GM21825 (cell line): ENCODE measurements around the gene FGF1.
A peak's percentile ranks its signal among the peaks of the same experiment; 100 is the strongest.
"Not testable (repeated sequence)": the region's sequence is repeated elsewhere in the genome, so short reads cannot be mapped to it uniquely, and the experiment has no call there.

Experiments used
- ATAC-seq: cut with Tn5 transposase; IDR thresholded peaks from one replicate; pipeline ENCODE4 v1.9.1; 2021; ENCODE audit warnings: mild to moderate bottlenecking, moderate library complexity; ENCODE audit not compliant: unreplicated experiment

FGF1 gene

DNA sequence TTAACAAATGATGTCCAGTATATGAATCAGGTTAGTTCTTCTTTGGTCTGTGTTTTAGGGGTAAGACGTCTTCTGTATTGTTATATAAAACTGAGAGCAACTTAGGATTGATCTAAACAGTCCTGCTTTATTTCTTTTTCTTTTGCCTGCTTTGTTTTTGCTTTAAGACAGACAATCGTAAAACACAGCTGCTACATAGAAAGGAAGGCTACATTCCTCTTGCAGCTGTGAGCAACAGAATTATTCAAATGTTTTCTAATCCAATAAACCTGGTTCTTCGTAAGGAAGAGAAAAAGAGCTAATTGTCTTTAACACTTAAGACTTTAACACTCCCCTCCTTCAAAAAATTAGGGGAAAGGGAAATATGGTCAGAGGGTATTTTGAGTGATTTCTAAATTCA lies 14.6 kb downstream of the FGF1 start:
- ATAC-seq = no peak

DNA sequence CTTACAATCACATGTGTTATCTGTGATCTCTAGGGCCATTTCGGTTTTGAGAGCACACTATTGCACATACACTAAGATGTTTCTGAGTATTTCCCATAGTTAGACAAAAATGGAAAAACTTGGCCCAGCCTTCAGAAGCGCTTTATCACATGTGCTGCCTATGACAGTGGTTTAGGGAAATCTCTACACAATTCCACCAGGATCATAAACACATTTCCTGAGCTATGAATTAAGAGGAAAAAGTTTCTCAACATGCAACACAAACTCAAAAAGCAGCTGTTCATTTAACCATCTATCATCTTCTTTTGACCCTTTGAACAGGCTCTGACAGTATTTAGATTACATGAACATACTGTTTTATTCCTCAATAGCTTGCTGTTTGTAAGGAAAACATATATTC lies 15.1 kb downstream of the FGF1 start:
- ATAC-seq = no peak

DNA sequence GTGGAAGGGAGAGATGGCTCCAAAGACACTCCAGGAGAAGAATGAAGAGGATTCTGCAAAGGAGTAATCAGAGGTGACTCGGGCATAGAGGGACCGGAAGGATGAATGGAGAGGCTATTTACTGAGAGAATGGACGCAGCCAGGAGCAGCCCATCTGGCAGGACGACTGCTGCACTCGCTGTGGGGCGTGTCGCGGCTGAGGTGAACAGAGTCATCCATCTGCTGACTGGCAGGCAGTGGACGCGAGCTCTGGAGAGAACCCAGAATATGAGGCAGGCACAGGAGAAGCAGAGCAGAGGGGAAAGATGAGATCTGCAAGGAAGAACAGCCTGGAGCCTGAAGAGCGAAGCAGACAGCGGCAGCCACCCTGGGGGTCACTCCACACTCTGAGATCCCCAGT lies 16.4 kb downstream of the FGF1 start:
- no peak for ATAC-seq

DNA sequence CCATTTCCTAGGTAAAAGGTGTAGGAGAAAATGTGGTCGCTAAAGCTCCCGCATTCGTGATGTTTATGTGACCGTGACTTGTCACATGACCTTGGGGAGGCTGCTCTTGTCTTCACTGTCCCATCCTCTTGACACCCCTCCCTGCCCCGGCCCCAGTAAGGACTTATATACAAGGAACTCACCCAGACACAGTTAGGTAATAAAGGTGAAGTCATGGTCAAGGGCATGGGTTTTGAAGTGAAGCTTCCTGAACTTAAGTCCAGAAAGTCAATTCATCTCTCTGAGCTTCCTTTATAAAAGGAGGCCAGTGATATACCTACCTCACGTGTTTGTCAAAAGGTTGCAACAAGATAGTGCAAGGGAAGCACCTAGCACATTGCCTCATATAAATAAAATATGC lies 17.6 kb downstream of the FGF1 start:
- ATAC-seq = no peak

DNA sequence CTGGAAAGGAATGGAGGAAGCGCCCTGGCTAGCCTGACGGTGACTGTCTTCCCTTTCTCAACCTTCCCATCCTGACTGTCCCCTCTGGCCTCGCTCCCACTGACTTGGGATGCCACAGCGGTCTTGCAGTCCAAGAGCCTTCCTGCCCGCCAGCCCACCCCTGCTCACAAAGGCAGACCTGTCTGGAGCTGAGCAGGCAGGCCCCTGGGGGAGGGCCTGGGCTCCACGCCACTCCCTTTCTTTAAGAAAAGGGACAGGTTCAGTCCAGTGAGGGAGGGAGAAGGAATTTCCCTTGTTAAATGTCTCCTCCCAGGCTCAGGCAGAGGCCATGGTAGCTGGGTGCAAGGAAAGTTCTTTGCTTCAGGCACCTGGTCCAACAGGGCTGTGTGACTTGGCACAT lies 18.1 kb downstream of the FGF1 start:
- ATAC-seq = no peak

DNA sequence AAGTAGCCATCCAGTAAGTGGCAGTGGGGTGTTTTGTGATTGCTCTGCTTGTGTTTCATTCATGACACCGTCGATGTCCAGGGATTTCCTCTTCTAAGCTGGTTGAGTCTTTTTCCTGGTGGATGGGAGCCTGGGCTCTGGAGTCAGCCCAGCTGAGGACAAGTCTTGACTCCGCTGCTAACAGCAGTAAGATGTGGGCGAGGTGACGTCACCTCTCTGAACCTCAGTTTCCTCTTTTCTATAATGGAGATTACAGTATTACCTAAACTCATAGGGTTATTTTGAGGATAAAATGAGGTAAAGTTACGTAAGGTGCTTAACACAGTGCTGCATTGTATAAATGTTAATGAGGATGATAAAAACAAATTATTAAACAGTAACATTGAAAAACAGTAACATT lies 21.3 kb downstream of the FGF1 start:
- no peak for ATAC-seq

DNA sequence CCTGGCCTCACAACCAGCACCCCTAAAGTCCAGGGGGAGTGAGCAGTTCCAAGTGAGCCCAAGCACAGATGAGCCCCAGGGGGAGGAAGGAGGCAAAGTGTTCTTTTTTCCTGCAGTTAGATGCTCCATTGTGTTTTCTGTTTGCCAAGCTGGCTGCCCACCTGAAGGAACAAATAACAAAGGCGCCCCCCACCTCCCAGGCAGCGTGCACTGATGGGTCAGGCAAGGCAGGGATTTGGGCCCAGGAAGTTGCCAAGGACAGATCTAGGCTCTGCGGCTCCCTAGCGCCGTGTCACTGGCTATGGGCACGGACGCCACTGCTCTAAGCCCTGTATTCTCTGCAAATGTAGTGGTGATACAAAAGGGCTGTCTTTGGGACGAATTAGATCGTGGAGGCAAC lies 21.8 kb downstream of the FGF1 start:
- no peak for ATAC-seq

DNA sequence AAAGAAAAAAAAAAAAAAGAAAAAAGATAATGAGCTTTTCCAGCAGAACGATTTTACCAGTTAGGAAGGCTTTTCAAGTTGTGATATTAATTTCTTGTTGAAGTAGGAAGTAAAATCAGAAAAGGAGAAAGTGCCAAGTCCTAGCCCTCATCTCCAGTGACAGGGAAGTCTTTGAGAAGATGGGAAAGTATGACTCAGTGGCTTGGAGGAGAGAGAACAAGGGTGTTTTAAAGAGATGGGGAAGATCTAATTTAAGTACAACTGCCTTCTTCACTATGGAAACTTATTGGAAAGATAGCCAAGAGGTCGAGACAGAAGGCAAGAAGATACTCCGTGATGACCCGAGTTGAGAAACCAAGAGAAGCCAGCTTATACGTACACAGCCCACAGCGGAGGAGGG lies 22.6 kb downstream of the FGF1 start:
- ATAC-seq = no peak

DNA sequence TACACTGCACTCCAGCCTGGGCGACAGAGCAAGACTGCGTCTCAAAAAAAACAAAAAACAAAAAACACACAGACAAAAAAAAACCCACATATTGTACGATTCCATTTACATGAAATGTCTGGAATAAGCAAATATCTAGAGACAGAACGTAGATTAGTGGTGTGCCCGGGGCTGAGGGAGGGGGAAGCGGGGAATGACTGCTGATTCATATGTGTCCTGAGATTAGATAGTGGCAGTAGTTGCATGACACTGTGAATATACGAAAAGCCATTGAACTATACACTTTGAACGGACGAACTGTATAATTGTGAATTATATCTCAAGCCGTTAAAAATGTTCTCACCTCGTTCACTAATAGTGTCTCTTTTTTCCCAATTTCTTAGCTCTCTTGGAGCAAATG lies 23.9 kb downstream of the FGF1 start:
- ATAC-seq = no peak

DNA sequence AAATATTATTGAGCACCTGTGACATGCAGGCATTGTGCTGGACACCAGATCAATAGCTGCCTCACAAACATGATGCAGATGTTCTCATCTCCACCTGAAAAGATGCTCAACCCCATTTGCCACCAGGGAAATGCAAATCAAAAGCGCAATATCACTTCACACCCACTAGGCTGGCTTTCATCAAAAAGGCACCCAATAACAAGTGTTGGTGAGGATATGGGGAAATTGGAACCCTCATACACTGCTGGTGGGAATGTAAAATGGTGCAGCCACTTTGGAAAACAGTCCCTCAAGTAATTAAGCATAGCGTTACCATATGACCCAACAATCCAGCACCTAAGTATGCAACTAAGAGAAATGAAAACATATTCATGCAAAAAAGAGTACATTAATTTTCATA lies 24.7 kb downstream of the FGF1 start:
- no peak for ATAC-seq

DNA sequence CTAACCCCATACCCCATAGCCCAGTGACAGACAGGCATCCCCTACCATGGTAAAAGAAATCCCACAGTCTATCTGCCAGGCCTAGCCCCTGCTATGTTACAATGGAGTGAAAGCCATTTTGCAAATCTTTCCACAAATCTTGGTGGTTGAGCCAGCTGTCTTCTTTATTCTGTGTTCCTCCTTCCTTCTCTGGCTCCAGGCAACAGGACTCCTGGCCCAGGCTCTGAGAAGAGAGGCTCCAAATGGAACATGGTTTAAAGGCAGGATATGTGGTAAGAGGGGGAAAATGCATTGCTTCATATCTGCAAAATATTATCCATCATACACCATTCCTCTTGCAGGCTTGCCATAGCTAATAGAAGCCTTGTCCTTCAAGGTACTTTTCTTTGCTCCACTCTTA lies 25.2 kb downstream of the FGF1 start:
- ATAC-seq = no peak

DNA sequence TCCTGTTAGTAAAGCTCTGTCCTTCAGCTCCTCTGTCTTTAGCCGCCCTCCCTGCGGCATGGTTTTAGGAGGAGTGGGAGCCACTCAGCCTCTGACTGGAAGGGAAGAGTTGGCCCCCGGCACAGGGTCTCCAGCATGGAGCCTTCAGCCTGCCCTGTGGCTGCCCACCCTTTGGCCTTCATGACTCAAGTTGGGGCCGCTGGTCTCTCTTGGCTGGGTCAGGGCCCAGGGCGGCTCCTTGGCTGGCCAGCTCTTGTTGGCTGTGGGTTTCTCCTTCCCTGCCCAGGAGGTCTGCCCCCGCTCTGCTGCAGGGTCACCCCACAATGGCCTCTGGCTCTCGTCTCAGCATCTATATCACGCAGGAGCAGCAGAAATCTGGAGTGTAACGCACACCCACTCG lies 25.7 kb downstream of the FGF1 start:
- no peak for ATAC-seq

DNA sequence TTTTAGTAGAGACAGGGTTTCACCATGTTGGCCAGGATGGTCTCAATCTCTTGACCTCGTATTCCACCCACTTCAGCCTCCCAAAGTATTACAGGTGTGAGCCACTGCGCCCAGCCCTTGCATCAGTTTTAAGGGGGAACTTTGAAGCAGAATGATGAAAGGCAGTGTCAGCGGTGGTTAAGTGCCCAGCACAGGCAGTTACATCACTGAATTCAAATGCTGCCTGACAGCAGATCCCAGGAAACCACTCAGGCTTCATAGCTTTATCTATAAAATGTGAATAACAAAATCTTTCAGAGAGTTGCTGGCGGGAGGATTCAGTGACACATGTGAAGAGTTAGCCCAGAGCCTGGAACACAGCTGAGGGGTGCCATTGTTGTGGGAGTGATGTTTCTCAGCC lies 26.5 kb downstream of the FGF1 start:
- no peak for ATAC-seq

DNA sequence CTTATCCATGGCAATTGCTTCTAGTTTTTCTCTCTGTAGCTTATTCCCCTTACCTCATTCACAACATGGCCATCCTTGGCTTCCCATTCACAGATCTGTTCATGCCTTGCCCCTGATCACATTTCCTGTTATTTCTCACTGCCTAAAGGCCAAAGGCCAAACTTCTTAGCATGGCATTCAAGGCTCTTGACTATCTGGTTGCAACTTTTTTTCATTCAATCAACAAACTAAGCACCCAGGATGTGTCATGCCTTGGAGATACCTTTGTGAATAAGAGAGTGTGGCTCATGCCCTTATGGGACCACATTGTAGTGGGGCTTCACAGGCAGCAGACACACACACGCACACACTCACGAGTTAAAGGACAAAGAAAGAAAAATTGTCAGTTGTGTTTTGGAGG lies 27.6 kb downstream of the FGF1 start:
- ATAC-seq = no peak

DNA sequence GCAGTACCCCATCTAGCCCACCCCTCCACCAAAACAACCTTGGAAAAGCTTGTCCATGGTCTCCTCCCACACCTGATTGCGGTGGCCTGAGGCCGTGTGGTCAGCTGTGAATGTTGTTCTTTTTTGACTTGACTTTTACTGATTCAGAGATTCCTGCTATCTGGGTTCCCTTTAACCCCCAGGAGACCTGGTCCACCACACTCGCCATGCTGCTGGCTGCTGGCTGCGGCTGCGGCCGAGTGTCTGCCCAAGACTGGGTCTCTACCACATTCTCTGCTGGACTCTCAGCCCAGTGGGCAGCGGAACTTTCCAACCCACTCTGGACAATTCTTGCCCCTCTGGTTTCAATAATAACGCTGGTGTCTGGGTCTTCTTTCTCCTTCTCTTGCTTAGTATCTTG lies 28.4 kb downstream of the FGF1 start:
- ATAC-seq = no peak

DNA sequence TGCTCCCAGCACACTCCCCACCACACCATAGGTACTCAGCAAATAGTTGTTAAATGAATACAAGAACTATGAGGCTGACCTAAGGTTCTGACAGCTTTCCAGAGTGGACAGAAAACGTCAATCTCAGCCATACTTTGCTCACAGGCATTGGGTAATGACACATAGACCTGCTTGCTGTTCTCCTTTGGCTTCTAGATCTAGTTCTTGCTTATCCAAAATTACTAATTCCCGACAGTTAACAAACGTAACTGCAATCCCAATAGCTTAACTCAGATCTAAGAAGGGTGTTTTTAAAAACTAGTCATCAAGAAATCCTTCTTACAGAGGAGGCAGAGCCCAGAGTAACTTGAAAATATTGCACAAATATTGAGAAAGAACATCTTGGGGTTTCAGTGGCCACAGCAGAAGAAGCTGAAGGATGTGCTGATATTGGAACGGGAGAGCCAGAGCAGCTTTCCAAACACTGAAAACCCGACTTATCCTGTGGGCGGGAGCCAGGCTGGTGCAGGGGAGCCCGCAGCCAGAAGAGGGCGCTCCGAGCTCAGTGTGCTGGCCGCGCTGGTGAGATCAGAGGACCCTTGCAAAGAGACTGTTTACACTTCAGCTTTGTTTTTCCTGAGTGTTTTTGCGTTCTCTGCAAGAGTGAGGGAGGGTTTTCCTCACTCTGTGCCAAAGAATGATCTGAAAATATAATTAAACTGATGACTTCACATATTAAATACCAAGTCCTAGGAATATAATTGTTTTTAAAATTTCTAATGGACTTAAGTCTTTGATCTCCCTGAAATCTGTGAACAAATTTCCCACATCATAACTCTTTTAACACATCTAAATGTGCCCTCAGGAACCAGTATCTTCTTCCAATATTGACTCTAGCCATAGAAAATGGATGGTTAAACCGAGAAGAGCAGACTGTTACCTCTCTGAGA lies 30.3 kb downstream of the FGF1 start:
- ATAC-seq = peak; percentile 85

DNA sequence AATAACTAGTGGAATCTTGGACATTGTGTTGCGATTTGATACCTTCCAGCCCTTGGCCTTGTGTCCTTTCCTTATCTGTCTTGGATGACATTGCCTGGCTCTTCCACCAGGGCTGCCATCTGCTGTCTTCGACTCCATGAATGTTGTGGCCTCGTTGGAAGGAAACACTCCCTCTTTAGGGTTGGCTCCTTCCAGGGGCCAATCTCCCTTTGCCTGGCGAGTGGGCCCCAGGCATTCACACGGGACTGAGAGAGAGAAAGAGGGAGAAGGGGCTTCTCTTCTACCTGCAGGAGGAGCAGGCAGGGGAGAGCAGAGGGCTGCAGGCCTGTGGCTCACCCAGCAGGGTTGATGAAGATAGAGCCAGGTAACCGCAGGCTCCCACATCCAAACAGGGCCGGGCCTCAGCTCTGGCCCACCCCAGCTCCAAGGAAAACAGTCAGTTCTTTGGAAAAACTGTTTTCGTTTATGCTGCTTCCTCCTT lies 31.3 kb downstream of the FGF1 start:
- no peak for ATAC-seq

DNA sequence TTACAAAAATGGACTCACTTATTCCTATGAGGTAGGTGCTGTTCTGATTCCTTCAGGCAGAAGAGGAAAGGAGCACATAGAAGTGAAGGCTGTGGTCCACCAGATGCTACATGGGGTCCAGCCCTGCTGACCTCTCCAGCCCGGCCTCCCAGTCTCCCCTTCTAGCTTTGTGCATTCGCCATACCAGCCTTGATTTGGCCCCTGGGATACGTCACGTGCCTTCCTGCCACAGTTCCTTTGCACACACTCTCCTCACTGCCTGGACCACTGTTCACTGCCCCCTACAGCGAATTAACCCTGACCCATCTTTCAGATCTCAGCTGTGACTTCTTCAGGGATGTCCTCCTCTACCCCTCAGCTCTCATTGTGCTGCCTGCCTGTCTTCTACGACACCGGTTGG lies 32.6 kb downstream of the FGF1 start:
- ATAC-seq = no peak

DNA sequence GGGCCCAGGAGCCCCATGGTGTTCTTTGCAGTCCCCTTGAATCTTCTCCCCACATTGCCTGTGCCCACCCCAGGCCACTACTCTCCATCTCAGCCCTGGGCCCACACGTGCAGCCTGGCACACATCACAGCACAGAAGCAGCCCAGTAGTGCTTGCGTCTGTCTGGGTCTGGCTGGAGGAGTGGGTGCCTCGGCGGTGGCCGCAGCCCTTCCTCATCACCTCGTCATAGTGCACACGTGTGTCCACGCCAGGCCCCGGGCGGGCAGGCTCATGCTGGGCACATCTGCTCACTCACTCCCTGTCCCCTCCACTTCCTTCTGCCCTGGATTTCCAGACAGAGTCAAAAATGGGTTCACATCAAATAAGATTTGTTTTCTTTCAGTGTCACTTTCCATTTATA lies 33.3 kb downstream of the FGF1 start:
- no peak for ATAC-seq

DNA sequence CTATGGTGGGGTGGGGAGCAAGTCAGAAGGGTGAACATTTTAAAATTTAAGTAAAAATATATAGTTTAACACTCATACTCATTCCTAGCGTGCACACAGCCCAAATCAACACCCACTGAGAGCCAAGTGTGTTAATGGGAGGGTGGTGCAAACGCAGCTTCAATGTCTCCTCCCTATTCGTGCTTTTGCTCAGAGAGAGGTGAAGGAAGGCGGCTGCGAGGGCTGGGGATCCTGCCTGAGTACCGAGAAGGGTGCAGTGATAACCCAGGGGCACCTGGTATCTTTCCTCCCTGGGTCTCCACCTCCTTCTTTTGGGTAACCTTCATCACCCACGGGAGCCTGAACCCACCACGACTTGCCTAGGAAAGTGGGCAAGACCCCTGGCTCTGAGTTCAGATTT lies 35.0 kb downstream of the FGF1 start:
- ATAC-seq = no peak

DNA sequence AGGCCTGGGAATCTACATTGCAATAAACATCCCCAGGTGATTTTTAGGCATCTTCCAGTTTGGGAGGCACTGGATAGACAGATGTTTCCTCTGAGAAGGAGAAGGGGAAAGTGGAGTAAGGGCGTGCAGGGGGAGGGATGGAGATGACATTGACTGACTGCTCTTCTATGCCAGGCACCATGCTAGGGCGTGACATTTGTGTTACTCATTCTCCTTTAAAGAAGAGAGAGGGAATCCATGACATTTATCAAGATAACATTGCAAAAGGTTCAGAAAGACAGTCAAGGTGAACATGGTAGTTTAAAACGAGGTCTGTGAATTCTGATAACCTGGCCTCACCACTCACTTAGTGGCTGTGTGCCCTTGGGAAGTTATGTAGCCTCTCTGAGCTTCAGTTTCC lies 35.8 kb downstream of the FGF1 start:
- no peak for ATAC-seq

DNA sequence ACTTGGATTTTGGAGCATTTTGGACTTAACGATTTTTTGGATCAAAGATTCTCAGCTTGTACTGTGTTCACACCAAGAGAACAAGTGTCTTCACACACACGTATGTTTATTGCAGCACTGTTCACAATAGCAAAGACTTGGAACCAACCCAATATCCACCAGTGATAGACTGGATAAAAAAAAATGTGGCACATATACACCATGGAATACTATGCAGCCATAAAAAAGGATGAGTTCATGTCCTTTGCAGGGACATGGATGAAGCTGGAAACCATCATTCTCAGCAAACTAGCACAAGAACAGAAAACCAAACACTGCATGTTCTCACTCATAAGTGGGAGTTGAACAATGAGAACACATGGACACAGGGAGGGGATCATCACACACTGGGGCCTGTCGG lies 37.8 kb downstream of the FGF1 start:
- ATAC-seq = not testable (repeated sequence)

DNA sequence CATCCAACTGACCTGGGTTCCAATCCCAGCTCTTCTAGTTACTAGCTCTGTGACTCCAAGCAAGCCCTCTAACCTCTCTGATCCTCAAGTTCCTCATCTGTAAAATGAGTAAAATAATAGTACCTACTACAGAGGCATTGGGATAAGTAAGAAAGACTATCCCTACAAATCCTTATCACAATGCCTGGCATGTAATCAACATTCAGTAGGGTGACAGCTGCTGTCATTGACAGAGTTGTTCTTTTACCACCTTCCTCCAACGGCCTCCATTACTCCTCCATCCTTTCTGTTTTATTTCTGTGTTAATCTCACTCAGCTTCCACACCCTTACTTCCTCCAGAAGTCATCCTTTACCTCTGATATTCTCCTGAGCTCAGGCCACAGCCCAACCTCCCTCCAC lies 40.4 kb downstream of the FGF1 start:
- no peak for ATAC-seq
